MM.1S (cell line): ENCODE measurements around the gene TMEM108.

Source experiments
- EZH2 ChIP-seq: fragments of 300-600 bp; sonication (generic); optimal IDR thresholded peaks from 2 replicates; pipeline ENCODE3; 2017; ENCODE audit warnings: low read depth, mild to moderate bottlenecking, antibody characterized with exemption, low read length, mixed read lengths
- TF ChIP-seq, protein P1 (sequence below): fragments of 300-600 bp; sonication (generic); IDR thresholded peaks from 2 replicates; pipeline ENCODE4 v1.5.1; 2016; ENCODE audit warnings: antibody characterized with exemption, low read length, mixed read lengths

DNA sequence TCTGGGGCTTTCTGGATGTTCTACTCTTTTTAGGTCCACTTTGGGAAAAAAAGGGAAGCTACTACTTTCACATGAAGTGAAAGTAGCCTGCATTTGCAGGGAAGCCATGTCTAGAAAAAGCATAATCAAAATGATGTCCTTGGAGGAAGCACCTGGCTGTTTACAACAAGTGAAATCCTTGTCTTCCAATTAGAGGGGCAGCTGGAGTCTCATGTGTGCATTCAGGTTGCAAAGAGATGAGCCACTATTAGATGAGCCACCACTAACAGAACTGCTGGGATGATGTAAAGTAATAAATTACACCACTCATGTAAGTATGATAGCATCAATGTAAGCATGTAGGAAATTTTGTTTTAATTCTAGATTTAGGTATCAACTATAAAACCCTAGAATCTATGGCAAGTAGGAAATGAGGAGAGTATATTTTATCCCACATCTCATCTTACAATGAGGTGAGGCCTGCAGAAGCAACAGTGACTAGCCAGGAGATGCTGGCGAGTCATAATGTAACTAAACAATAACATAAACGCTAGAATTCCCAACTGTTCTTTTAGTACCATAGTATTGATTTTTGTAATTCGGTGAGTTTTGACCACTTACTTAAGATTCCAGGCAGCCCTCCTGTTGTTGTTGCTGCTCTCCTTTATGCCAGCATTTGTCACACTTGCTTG is 75.9 kb downstream of the TMEM108 start:
- TF ChIP-seq, protein P1, sequence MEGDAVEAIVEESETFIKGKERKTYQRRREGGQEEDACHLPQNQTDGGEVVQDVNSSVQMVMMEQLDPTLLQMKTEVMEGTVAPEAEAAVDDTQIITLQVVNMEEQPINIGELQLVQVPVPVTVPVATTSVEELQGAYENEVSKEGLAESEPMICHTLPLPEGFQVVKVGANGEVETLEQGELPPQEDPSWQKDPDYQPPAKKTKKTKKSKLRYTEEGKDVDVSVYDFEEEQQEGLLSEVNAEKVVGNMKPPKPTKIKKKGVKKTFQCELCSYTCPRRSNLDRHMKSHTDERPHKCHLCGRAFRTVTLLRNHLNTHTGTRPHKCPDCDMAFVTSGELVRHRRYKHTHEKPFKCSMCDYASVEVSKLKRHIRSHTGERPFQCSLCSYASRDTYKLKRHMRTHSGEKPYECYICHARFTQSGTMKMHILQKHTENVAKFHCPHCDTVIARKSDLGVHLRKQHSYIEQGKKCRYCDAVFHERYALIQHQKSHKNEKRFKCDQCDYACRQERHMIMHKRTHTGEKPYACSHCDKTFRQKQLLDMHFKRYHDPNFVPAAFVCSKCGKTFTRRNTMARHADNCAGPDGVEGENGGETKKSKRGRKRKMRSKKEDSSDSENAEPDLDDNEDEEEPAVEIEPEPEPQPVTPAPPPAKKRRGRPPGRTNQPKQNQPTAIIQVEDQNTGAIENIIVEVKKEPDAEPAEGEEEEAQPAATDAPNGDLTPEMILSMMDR, result no peak
- TF ChIP-seq EZH2, result no peak
